Measurements from ENCODE around the gene NR2F1. TPM values are rescaled to one million over a fixed set of nuclear protein-coding genes. Genes with fewer than 3 reads are reported as not detected.
A peak's percentile ranks its signal among the peaks of the same experiment; 100 is the strongest.

Gene NR2F1
- total RNA-seq, 1 donor from 2014 or later: 42.6 TPM

DNA sequence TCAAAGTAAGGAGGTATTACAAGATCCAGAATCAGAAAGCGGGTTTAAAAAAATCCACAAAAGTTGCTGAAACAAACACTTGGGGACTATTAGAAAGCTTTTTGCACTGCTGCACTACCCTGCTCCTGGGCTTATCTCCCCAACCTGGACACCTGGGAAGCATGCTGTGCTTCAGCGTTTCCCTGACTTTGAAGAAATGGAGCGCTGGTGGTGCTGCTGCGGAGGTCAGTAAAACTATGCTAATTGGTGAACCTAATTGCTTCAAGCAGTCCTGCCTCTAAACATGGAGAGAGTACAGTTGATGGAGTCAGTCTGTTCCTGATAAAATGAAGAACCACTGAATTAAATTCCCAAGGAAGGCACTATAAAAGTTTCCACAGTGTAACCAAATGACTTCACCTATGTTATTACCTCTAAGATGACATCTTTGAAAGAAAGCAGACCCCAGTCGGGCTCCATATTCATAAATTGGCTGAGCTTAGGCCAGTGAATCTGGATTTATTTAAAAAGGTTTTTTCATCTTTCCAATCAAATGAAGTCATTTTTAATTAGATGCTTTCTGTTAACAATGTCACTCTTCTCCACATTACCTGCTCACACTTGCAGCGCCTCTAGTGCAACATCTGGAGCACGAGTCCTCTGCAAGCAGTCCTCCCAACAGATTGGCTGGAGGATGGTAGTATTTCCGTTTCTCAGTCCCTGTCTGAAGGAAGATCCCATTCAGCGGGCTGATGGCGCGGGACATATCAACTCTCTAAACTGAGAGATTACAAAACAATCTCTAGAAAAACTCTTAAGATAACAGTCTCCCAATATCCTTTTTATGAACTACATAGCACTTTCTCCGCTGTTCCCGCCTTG, 13.5 kb upstream of the NR2F1 start:
- Histone ChIP-seq H3K27me3 (ENCODE audit: low read depth) (peaks cover 62% of the 10 kb centered on the region), H3K36me3 (no peaks in the 10 kb centered on the region), H3K27ac (no peak overlapping the region), H3K4me1 (peaks cover 19% of the 10 kb centered on the region), H3K9me3 (no peaks in the 10 kb centered on the region), H3K4me3 (no peak overlapping the region)
- ATAC-seq (no peak), DNase-seq (no peak)
- intact Hi-C loops (cut with DNase I): no loop called here
- TF ChIP-seq, protein P1, sequence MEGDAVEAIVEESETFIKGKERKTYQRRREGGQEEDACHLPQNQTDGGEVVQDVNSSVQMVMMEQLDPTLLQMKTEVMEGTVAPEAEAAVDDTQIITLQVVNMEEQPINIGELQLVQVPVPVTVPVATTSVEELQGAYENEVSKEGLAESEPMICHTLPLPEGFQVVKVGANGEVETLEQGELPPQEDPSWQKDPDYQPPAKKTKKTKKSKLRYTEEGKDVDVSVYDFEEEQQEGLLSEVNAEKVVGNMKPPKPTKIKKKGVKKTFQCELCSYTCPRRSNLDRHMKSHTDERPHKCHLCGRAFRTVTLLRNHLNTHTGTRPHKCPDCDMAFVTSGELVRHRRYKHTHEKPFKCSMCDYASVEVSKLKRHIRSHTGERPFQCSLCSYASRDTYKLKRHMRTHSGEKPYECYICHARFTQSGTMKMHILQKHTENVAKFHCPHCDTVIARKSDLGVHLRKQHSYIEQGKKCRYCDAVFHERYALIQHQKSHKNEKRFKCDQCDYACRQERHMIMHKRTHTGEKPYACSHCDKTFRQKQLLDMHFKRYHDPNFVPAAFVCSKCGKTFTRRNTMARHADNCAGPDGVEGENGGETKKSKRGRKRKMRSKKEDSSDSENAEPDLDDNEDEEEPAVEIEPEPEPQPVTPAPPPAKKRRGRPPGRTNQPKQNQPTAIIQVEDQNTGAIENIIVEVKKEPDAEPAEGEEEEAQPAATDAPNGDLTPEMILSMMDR (IDR thresholded peaks at IDR 0.05): no peak

DNA sequence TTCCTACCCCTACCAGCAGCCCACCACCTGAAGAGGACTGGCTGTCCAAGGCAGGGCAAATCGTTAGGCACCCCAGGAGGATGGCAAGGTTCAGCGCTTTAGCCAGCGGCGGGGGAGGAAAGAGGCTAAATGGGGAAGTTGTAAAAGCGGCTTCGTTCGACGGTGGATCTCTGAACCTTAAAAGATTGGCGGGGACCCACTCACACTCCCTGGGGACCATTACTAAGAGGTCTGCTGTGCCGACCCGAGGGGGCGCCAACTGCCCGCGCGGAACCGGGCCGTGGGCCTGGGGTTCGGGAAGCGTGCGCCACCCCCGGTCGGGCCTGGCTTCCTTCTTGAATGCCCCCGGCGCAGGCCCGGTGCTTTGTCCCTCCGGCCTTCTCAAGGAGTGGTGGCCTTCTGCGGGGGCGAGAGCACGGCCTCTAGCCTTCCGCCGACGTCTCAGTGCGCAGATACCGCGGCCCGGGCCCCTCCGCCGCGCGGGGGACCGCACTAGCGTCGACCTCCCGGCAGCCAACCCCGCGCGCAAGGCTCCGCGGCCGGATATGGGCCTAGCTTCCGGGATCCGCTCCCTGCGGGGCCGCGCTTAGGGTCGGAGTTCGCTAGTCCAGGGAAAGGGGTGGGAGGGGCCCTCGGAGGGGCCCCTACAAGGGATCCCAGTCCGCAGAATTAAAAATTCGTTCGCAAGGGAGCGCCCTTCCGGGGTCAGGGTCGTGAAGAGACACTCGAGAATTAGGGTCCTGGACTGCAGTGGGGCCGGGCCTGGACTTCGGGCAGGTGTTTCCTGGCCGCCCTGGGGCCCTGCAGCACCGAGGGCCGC, 12.5 kb upstream of the NR2F1 start:
- intact Hi-C loops (cut with DNase I): no loop called here
- H3K27me3 ChIP-seq (ENCODE audit: low read depth): peaks cover 70% of the 10 kb centered on the region
- no peaks in the 10 kb centered on the region for H3K36me3 ChIP-seq
- DNase-seq (no peak), ATAC-seq (peak in 1 of 2 donors; percentile 34)
- H3K9me3 ChIP-seq: no peaks in the 10 kb centered on the region
- TF ChIP-seq, protein P1 (IDR thresholded peaks at IDR 0.05): no peak
- H3K27ac ChIP-seq: no peak overlapping the region
- H3K4me1 ChIP-seq: peaks cover 23% of the 10 kb centered on the region
- H3K4me3 ChIP-seq: peak overlapping the region; percentile 20

DNA sequence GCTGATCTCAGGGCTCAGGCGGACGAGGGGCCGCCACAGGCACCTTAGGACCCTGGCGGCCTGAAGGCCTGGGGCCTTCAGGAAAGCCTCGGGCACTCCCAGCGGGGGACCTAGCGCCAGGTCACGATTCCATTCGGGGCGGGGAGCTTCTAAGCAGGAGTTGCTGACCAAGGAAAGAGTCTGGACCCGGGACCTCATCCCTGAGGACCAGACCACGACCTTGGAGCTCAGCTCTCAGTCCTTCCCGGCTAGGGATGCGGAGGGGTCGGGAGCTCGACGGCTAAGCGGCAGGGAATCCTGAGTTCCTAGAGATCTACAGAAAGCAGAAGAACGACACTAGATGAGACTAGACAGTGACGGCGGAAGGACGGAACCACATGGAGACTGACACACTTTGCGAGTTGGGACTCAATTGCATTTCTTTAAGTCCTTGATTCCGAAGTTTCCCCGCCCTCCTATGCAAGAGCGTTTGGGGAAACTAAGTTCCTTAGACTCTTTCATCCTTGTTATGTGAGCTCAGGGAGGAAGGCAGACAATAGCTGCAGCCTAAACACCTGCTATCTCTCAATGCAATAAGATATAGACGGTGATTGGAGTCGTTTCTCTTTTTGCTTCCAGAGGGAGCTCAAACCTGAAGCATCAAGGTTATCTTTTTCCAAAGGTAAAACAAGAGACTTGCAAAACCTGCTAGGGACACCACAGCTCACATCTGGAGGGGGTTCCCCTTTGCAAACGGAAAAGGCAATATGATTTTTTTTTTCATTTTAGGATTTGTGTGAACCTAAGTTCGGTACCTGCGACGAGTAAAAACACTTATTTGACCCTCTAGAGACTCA, 11.7 kb upstream of the NR2F1 start:
- intact Hi-C loops (cut with DNase I): no loop called here
- TF ChIP-seq, protein P1 (IDR thresholded peaks at IDR 0.05): no peak
- no peak overlapping the region for H3K27ac ChIP-seq
- no peaks in the 10 kb centered on the region for H3K9me3 ChIP-seq
- peak overlapping the region; percentile 20 for H3K4me3 ChIP-seq
- no peaks in the 10 kb centered on the region for H3K36me3 ChIP-seq
- no peak for ATAC-seq
- peaks cover 78% of the 10 kb centered on the region for H3K27me3 ChIP-seq (ENCODE audit: low read depth)
- peaks cover 25% of the 10 kb centered on the region for H3K4me1 ChIP-seq
- DNase-seq: no peak

DNA sequence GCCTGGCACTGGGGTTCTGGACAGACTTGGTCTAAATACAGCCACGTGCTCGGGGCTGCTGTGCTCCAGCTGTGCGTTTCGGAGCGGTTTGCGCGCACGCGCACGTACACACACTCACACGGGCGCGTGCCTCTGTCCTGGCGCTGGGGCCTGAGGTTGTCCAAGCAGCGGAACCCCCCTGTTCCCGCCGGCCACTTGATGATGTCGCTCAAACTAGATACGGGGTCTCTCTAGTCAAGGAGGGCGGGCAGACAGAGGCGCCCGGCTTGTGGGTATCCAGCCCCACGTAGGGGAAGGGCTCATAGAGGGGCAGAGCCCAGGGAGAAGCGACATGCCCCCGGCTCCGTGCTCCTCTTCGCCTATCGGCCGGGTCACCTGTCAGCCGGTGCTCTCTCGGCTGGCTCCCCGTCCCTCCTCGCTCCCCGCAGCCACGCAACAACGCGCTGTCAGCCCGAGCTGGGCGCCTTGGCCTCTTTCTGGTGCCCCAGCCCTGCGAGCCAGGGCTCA, 10.9 kb upstream of the NR2F1 start:
- no peaks in the 10 kb centered on the region for H3K9me3 ChIP-seq
- H3K4me1 ChIP-seq: peaks cover 33% of the 10 kb centered on the region
- H3K4me3 ChIP-seq: no peak overlapping the region
- H3K36me3 ChIP-seq: no peaks in the 10 kb centered on the region
- DNase-seq (no peak), ATAC-seq (peak; percentile 35 to 42)
- TF ChIP-seq, protein P1 (IDR thresholded peaks at IDR 0.05): no peak
- peaks cover 83% of the 10 kb centered on the region for H3K27me3 ChIP-seq (ENCODE audit: low read depth)
- H3K27ac ChIP-seq: no peak overlapping the region
- intact Hi-C loops (cut with DNase I): no loop called here
